OCI-LY7 (cell line): ENCODE data around the gene ICOSLG. TPM values are rescaled to one million over a fixed set of nuclear protein-coding genes. Genes with fewer than 3 reads are reported as not detected.

ENCODE experiments used
- BruUV-seq: library from RNA; stranded (reverse); fragments of 400-500 nt; replicated peaks from 2 replicates; lab custom pipeline; 2021; lab: Mats Ljungman, UMichigan
- CTCF ChIA-PET: fragments of 300-600 bp; sonication (Branson Sonifier 250); formaldehyde crosslinking; loops from one replicate; lab custom pipeline; 2022; ENCODE audit warnings: antibody characterized with exemption; ENCODE audit not compliant: unreplicated experiment; lab: Charles Lee
- POLR2A ChIA-PET: fragments of 300-600 bp; sonication (Branson Sonifier 250); formaldehyde crosslinking; loops from one replicate; lab custom pipeline; 2022; ENCODE audit warnings: antibody characterized with exemption; lab: Charles Lee
- DNase-seq: peaks from one replicate; pipeline ENCODE4 v3.0.0-alpha.2; 2015; ENCODE audit warnings: low spot score
- H2AFZ ChIP-seq: fragments of 200-600 bp; sonication (generic), shearing (Covaris generic); 2 replicates; pipeline ENCODE4 v1.6.1; 2014; ENCODE audit warnings: mild to moderate bottlenecking, antibody characterized with exemption, low read length, moderate library complexity
- H3K27ac ChIP-seq: fragments of 200-600 bp; sonication (generic); 2 replicates; pipeline ENCODE4 v1.5.1; 2014; ENCODE audit warnings: mixed run types, low read depth, mild to moderate bottlenecking, moderate library complexity, low read length, inconsistent platforms; ENCODE audit not compliant: poor library complexity, severe bottlenecking
- H3K36me3 ChIP-seq: fragments of 200-600 bp; sonication (generic); 2 replicates; pipeline ENCODE4 v1.6.1; 2014; ENCODE audit warnings: mild to moderate bottlenecking, antibody characterized with exemption, low read length, moderate library complexity, mixed read lengths; ENCODE audit not compliant: insufficient read depth
- H3K4me1 ChIP-seq: fragments of 200-600 bp; sonication (generic); 2 replicates; pipeline ENCODE4 v1.5.1; 2014; ENCODE audit warnings: mild to moderate bottlenecking, low read length; ENCODE audit not compliant: insufficient read depth, poor library complexity, severe bottlenecking
- H3K4me2 ChIP-seq: fragments of 200-600 bp; sonication (generic); 2 replicates; pipeline ENCODE4 v1.6.1; 2014; ENCODE audit warnings: mild to moderate bottlenecking, low read length
- H3K4me3 ChIP-seq: fragments of 200-600 bp; sonication (generic); 2 replicates; pipeline ENCODE4 v1.5.1; 2014; ENCODE audit warnings: mild to moderate bottlenecking, low read depth, low read length; ENCODE audit not compliant: poor library complexity, severe bottlenecking
- H3K79me2 ChIP-seq: fragments of 200-600 bp; sonication (generic); 2 replicates; pipeline ENCODE4 v1.6.1; 2016; ENCODE audit warnings: low read depth, mild to moderate bottlenecking, low read length, moderate library complexity, mixed read lengths; ENCODE audit not compliant: insufficient read depth
- H3K9me2 ChIP-seq: fragments of 200-600 bp; sonication (generic); 2 replicates; pipeline ENCODE4 v1.6.1; 2016; ENCODE audit warnings: mild to moderate bottlenecking, low read length, mixed read lengths; ENCODE audit not compliant: insufficient read depth
- H3K9me3 ChIP-seq: fragments of 200-600 bp; sonication (generic); 2 replicates; pipeline ENCODE4 v1.6.1; 2014; ENCODE audit warnings: mild to moderate bottlenecking, mixed run types, low read length, mixed read lengths
- H4K20me1 ChIP-seq: fragments of 200-600 bp; sonication (generic); 2 replicates; pipeline ENCODE4 v1.6.1; 2014; ENCODE audit warnings: mild to moderate bottlenecking, antibody characterized with exemption, low read length, moderate library complexity, mixed read lengths; ENCODE audit not compliant: insufficient read depth
- CTCF ChIP-seq: fragments of 200-600 bp; sonication (generic); conservative IDR thresholded peaks from 2 replicates; pipeline ENCODE4 v1.5.1; 2014; ENCODE audit warnings: mild to moderate bottlenecking, antibody characterized with exemption, low read length, moderate library complexity, mixed read lengths
- EZH2phosphoT487 ChIP-seq: fragments of 200-600 bp; sonication (generic); IDR thresholded peaks from 2 replicates; pipeline ENCODE4 v1.6.1; 2018; ENCODE audit warnings: low read depth, borderline replicate concordance, mild to moderate bottlenecking, mixed run types, antibody characterized with exemption, low read length, moderate library complexity, mixed read lengths
- intact Hi-C: fragments of 100-400 bp; cut with micrococcal nuclease; formaldehyde crosslinking; loops from one replicate; pipeline ENCODE4 v1.10.0; 2022; ENCODE audit not compliant: unreplicated experiment
- total RNA-seq, 2 experiments: library from RNA; depleted of rRNA in 1 of 2; stranded (reverse); fragments of >200 nt in 1 of 2; shearing (Covaris generic) in 1 of 2; gene quantifications; 2 replicates each; pipeline ENCODE4 v1.2.3, GENCODE V29; 2014 to 2022

ICOSLG gene
- total RNA-seq, 2 experiments from 2014 or later: 5.2 to 8.3 TPM

- H3K4me1 ChIP-seq: no peaks in the 10 kb centered on the region
- no peak overlapping the region for H3K4me3 ChIP-seq
- no peak for DNase-seq
- TF ChIP-seq EZH2phosphoT487 (no peak), CTCF (no peak)
- no peaks in the 10 kb centered on the region for H3K79me2 ChIP-seq
- ChIA-PET CTCF (no interaction called here), POLR2A (no interaction called here)
- BruUV-seq: no TSS peak
- H3K9me3 ChIP-seq: no peaks in the 10 kb centered on the region
- H3K36me3 ChIP-seq: no peaks in the 10 kb centered on the region
- no peaks in the 10 kb centered on the region for H3K9me2 ChIP-seq
- intact Hi-C loops: no loop called here
- no peak overlapping the region for H3K27ac ChIP-seq
- H2AFZ ChIP-seq: no peak overlapping the region
- H3K4me2 ChIP-seq: no peak overlapping the region
- H4K20me1 ChIP-seq: no peaks in the 10 kb centered on the region
Measured at GRCh38 chr21:44281801-44282200, 41.1 kb upstream of the ICOSLG start.

- no peaks in the 10 kb centered on the region for H3K36me3 ChIP-seq
- H3K4me3 ChIP-seq: no peak overlapping the region
- H2AFZ ChIP-seq: no peak overlapping the region
- H3K9me3 ChIP-seq: no peaks in the 10 kb centered on the region
- intact Hi-C loops: no loop called here
- no peak overlapping the region for H3K4me2 ChIP-seq
- no peaks in the 10 kb centered on the region for H3K79me2 ChIP-seq
- H3K9me2 ChIP-seq: no peaks in the 10 kb centered on the region
- no peaks in the 10 kb centered on the region for H4K20me1 ChIP-seq
- H3K4me1 ChIP-seq: no peaks in the 10 kb centered on the region
- no peak overlapping the region for H3K27ac ChIP-seq
- ChIA-PET CTCF (no interaction called here), POLR2A (no interaction called here)
- no TSS peak for BruUV-seq
- no peak for DNase-seq
- TF ChIP-seq CTCF: no peak
- TF ChIP-seq EZH2phosphoT487: no peak
Measured at GRCh38 chr21:44279354-44280260, 38.9 kb upstream of the ICOSLG start.

DNA sequence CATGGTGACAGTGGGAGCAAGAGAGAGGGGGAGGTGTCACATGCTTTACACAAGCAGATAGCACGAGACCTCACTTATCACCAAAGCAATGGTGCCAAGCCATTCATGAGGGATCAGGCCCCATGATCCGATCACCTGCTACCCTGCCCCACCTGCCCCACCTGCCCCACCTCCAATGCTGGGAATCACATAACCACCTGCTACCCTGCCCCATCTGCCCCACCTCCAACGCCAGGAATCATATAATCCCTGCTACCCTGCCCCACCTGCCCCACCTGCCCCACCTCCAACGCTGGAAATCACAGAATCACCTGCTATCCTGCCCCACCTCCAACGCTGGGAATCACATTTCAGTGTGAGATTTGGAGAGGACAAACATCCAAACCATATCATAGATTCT is 34.3 kb upstream of the ICOSLG start:
- Histone ChIP-seq H3K4me2 (no peak overlapping the region), H3K4me1 (no peaks in the 10 kb centered on the region), H3K9me3 (no peaks in the 10 kb centered on the region), H3K9me2 (no peaks in the 10 kb centered on the region), H3K4me3 (no peak overlapping the region), H2AFZ (no peak overlapping the region), H3K36me3 (no peaks in the 10 kb centered on the region), H3K79me2 (no peaks in the 10 kb centered on the region), H4K20me1 (no peaks in the 10 kb centered on the region), H3K27ac (no peak overlapping the region)
- DNase-seq: no peak
- intact Hi-C loops: no loop called here
- ChIA-PET CTCF (no interaction called here), POLR2A (no interaction called here)
- no peak for TF ChIP-seq EZH2phosphoT487
- TF ChIP-seq CTCF: no peak
- no TSS peak for BruUV-seq
